GM04503 (cell line): ENCODE measurements around the gene ELK4.
"Not testable (repeated sequence)": the region's sequence is repeated elsewhere in the genome, so short reads cannot be mapped to it uniquely, and the experiment has no call there.

ENCODE experiments used
- DNase-seq: peaks from one replicate; pipeline ENCODE4 v3.0.0-alpha.2; 2012; ENCODE audit warnings: low read depth

The ELK4 gene

DNA sequence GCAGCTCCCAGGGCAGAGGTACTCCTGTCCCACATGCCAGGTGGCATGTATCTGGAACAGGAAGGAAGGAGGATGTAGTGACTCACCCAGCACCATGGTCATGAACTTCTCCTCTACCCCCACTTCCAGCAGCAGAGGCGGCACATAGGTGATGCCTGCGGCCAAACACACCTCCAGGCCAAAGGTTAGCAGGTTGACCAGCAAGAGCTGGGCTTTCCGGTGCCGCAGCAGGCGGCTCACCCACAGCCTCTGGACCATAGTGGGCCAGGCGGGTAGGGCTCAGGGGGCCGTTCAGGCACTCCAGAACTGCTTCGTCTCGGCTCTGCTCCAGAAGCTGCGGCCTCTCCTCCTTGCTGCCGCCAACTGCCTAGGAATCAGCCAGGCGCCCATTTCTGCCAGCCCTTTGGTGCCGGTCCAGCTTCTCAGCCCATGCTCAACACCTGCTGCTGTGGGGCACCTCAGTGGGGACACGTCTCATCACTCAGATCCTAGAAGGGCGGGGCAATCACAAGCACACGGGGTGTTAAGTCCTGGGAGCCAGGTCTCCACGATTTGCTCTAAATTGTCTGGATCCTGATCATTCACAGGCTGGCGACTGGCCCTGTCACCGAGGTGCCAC lies 32.7 kb upstream of the ELK4 start:
- DNase-seq, result no peak

DNA sequence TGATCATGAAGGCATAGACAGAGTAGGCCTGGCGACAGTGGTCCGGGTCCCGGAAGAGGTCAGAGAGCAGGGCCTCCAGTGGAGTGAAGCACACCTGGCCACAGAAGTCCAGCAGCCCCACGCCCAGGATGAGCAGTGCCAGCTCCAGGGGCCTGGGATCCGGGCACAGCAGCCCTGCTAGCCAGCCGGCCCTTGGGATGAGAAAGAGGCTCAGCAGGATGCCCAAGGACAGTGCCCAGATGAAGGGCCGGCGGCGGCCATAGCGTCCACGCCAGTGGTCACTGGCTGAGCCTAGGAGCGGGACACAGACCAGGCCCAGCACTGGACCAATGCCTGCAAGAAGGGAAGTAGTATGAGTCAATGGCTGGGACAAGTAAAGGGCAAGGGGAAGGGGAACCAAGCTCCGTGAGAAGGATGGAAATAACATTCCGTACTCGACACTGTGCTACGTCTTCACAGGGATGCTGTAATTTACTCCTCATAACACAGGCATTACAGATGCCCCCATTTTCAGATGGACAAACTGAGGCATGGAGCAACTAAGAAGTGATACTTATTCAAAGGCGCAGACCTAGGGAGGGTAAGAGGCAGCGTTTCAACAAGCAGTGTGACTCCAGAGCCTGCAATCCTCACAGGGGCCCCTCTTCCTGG lies 31.6 kb upstream of the ELK4 start:
- no peak for DNase-seq

DNA sequence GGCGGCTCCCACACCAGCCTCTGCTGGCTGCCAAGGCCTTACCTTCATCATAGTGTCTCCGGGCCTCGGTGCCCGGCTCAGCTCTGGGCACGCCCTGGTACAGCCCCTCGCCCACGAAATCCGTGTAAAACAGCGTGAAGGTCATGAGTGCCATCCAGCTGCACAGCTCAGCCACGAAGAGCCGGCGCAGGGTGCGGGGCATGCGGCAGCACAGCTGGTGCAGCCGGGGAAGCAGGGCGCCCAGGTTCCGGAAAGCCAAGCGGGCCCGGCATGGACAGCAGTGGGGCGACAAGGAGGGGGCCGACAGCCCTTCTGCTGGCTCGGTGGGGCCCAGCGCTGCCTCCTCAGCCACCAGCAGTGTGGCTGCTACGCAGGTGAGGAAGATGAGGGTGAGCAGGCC lies 31.0 kb upstream of the ELK4 start:
- DNase-seq, result no peak

DNA sequence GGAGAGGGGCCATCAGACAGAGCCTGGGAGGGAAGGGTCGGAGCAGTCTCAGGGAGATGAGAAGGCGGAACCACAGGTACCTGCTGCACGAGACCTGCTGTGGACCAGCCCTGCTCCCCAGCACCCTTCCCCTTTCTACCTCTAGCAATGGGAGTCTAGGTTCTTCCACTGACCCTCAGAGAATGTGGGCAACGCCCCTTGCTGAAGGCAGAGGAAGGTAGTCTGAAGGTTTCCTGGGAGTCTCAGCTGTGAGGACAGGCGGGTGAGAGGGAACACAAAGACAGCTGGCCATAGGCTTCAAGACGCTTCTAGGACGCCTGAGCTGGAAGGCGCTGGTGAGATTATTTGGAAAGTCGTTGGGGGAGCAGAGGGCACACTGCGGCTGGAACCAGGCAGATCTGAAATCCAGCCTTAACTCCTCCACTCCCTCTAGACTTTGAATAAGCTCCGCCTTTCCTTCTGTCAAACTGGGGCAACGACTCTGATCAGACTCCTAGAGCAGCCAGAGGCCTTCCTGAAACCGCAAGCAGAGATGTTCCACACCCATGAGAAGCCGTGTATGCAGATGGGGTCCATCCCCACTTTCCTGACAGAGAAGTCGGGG lies 30.4 kb upstream of the ELK4 start:
- no peak for DNase-seq

DNA sequence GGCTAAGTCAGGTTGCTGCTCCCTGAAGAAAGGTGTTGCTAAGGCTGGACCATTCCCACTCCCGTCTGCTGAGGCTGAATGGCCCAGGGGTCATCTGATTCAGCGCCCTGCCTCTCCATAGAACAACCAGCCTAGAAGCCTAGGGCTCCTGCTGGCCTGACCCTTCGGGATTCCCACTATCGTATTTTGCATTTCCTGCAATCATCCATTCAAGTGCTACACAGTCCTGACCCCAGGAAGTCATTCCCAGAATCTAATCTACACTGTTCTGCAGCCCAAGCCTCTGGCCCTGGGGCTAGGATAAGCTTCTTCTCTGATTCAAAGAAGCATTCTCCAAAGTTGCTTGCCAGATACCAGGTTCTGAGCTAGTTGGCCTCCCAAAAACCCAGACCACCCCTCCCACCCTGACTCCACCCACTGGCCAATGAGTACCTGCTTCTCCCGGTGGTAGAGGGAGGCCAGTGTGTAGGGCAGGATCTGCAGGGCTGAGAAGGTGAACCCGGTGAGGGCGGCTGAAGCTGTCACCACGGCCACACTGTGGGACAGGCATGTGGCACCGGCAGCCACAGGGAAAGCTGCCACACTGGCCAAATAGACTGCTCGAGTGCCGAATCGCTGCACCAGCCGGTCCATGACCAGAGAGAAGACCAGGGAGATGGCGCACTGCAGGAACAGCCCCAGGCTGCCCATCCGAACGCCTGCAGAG lies 29.8 kb upstream of the ELK4 start:
- no peak for DNase-seq

DNA sequence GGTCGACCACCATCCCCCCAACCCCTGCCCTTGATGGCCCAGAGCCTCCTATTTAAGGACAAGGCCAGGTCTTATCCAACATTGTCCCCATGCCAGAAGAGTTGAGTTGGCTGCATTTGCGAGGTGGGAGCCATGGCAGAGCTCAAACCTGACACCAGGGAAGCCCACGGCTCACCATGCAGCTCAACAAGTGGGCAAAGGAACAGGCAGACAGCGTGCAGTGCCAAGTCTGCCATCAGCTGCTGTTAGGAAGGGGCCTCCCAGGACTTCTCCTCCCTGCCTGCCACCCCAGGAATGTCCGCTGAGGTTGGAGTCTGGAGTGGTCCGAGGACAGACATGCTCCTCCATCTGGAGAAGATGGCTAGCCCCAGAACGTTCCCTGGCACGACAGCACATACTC lies 28.6 kb upstream of the ELK4 start:
- no peak for DNase-seq

DNA sequence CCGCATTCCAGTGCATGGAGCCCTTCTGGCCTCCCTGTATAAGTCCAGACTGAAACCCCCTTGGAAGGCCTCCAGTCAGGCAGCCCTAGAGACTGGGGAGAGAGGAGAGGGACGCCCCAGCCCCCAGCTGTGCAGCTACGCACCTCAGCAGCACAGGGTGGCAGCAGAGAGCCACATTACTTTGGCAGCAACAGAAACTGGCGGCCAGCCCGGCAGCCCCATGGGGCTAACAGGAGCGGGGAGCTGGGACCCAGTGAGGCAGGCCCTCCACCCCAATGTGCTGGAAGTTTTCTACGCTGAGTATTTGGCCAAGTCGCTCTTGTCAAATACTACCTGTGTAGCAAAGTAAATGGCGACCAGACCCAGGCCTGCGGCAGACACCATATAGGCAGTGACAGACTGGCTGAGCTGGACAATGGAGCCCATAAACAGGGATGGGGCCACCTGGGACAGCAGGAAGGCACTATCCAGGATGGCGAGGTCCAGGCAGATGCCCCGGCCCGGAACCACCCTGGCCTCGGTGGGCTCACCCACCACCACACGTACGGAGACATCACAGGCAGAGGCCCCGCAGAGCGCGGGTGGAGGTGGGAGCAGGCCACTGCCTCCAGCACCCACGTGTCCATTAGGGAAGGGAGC lies 27.3 kb upstream of the ELK4 start:
- no peak for DNase-seq

DNA sequence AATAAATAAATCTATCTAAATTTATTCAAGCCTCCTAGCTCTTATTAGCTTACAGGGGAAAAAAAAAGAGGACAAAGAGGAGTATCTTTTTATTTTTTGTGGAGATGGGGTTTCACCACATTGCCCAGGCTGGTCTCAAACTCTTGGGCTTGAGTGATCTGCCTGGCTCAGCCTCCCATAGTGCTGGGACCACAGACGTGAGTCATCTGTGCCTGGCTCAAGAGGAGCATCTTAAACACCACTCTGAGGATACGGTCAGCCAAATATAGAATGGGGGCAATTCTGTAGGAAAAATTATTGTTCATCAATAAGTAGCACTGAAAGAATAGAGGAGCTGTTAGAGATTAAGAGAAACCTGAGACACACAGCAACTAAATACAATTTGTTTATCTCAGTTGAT lies 24.4 kb upstream of the ELK4 start:
- no peak for DNase-seq

DNA sequence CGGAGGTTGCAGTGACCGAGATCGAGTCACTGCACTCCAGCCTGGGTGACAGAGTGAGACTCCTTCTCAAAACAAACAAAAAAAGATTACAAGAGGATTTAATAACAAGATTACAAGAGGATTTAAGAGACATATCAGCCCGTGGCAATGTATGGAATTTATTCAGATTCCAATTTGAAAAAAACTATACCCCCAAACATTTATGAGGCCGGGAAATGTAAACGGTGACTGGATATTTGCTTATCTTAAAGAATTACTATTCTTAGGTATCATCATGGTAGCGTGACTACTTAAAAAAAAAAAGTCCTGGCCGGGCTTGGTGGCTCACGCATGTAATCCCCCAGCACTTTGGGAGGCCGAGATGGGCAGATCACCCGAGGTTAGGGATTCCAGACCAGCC lies 21.2 kb upstream of the ELK4 start:
- no peak for DNase-seq

DNA sequence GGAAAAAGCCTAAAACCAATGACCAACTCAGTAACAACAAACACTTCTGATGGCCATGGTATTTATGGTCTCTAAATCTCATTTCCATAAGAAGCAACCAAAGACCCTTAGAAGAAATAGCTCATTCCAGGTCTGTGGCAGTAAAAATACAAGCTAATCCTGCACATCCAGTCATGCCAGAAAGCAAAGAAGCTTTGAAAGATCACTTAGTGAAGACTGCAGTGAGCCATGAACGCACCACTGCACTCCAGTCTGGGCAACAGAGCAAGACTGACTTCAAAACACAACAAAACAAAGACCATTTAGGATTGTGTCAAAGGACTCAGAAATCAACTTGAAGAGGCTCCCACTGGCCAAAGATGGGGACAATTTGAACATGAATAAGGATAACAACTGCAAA lies 18.4 kb upstream of the ELK4 start:
- DNase-seq, result no peak

DNA sequence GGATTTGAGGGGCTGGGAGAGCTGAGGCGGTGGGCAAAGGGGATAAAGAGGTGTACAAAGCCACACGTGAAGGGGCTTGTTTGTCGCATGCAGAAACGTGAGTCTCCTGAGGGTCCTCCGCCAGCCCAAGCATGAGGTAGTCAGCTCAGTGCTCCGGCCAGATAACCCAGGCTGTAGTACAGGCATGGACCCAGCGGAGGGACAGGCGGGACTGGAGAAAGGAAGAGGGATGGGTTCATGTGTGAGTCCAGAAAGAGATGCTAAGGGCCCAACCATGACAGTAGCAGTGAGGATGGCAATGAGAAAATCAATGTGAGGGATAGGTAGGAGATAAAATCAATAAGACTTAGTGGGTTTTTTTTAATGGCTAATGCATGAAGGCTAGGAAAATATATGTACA lies 13.7 kb upstream of the ELK4 start:
- no peak for DNase-seq

DNA sequence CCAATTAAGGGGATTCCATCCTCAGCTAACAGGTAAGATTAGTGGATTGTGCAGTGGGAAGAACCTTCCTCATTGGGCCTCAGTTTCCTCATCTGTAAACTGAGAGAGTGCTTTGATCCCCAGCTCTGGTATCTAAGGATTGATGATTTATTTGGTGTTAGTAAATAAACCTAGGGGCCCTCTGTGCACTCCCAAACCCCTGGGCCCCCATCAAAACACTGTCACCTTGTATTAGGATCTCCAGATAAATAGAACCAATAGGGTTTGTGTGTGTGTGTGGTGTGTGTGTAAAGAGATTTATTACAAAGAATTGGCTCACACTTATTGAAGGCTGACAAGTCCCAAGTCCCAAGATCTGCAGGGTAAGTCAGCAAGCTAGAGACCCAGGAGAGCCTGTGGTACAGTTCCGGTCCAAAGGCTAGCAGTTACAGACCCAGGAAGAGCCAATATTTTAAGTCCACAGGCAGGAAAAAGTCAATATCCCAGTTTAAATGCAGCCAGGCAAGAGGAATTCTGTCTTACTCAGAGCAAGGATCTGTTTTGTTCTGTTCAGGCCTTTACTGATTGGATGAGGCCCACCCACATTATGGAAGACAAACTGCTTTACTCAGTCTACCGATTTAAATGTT lies 11.0 kb upstream of the ELK4 start:
- DNase-seq, result no peak

DNA sequence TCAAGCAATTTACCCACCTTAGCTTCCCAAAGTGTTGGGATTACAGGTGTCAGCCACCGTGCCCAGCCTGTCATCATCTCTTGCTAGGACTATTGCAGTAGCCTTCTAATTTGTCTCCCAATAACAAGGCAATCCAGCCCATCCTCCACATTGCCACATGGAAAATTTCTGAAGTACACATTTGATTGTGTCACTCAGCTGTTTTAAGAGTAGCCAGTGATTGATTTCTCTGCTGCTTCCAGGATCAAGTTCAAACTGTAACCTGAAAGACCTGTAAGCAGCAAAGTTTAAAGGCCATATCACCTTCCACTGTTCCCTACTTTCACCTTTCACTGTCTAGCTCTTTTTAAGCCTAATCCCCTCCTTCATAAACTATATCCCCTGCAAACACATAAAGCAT lies 7.8 kb upstream of the ELK4 start:
- no peak for DNase-seq

DNA sequence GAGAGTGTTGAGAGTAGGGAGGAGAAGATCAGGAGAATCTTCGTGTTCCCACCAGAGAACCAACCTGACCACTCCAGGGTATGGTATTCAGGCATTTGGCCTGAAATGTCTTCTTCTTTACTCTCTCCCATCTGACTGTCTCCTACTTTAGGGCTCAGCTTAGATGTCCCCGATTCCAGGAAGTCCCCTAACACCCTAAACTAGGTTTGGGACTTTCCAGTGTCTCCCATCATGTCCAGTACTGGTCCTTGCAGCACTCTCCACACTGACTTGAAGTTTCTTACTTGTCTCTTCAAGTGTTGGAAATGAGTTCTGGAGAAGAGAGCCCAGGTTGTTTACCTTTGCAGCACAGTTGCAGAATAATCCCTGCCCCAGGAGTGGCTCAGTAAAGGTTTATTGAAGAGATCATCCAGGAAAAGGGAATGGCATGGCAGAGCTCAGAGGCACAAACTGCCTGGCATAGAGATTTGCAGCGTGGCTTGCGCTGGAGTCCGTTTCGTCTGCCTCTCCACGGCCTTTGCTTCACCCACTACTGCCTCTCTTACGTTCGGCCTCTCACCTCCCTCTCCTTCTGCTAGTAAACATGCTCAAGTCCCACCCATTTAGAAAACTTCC lies 6.2 kb upstream of the ELK4 start:
- no peak for DNase-seq

DNA sequence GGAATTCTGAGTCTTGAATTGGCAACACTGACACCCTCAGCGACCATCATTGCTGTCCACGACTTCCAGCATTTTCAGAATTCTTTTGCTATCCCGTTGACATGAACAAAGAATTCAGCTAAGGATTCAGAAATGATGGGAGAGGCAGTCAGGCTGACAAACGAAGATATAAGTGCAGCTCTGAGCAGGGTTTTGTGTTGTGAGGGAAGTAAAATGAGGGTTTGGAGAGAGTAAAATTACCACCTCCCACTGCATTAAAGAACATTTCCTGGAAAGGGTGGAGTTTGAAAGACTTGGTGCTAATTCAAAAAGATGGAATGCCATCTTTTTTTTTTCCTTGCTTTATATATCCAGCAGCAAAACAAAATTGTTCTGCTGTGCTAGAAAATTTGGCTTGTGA lies 4.9 kb upstream of the ELK4 start:
- DNase-seq, result no peak

DNA sequence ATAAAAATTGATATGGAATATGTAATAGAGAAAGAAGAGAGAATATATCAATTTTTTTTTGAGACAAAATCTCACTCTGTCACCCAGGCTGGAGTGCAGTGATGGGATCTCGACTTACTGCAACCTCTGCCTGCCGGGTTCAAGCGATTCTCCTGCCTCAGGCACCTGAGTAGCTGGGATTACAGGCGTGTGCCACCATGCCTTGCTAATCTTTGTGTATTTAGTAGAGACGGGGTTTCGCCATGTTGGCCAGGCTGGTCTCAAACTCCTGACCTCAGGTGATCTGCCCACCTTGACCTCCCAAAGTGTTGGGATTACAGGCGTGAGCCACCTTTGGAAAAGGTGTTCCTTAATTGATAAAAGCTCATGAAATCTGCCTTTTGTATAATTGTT lies 4.3 kb upstream of the ELK4 start:
- not testable (repeated sequence) for DNase-seq

DNA sequence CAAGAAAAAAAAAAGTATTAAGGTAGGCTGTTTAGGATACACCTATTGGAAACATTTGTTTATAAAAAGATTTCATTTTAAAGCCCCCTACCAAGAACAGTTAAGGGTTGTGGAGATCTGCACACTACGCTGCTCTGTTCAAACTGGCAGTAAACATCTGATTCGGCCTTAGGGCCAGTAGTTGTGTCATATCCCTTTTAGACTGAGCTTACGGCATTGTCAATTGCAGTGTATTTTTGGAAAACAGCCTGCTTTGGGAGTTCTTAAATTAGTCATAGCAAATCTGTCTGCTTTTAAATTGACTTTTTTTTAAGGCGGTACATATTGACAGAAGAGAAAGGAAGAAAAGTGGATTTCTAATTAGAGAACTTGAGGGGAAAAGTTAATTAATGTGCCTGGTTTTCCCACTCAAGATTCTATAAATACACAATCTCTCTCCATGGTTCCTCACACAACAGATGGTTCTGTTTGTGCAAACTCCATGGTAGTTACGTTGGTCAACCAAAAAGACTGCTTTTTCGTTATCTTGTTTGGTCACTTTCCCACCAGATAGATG lies 1.7 kb upstream of the ELK4 start:
- no peak for DNase-seq

DNA sequence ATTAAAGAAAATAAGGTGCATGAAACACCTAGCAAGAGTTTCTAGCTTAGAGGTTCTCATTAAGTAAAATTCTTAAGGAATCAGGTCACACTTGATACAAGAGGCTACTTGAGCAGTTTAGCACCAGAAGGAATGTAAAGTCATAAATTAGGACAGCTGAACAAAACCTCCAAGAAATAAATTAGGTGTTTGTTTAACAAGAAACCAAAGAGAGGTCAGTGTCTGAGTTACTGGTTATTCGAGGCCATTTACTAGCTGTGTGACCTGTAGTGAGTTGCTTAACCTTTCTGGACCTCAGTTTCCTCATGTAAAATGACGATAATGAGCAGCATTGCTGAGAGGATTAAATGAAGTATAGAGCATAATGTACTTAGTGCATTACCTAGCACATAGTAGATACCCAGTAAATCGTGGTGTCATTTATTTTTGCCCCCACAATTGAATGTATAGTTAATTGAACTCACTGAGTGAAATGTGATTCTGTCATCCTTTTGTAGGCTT lies 908 bp upstream of the ELK4 start:
- no peak for DNase-seq

DNA sequence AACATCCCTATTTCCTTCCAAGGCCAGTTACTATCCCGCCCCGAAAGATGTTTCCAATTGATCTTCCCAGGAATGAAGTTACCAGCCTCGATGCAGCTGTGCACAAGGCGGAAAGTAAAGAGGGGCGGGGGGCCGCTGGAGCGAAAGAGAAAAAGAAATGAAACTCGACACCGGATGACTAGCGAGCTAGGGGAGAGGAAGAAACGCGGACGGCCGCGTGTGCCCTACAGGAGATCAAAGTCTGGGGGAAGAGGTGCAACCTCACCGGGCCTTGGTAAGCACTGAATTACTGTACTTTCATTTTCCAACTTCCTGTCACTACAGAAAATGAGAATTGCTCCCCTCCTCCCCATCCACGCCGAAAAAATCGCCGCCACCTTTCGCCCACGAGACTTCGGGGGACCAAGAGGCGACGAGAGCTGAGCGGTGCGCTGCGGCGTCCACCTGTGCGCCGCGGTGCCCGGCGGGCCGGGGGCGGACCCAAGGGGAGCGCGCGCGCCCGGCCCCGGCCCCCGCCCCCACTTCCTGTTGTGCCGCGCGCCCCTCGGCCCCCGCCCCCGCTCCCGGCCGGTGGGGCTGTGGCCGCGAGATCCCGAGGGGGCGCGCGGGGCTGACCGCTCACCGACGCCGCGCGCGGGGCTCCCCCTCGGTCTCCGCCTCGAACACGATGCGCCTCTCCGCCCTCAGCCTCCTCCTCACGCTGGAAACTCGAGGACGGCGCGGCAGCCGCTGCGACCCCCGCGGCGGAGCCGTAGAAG lies 622 bp downstream of the ELK4 start:
- no peak for DNase-seq

DNA sequence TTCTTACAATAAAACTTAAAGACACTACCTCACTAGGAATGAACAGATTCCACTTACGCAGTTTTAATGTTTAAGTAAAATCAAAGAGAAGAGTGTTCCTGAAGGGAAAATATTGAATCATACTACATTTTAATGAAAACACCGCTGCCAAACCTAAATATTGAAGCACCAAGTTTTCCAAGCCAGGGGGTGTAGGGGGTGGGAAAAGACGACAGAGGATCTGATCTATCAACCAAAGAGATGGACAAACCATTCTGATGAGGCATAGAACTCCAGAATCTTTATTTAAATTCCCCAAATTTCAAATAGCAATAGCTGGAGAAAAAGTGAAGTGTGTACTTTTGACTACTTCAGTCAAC lies 1.2 kb downstream of the ELK4 start:
- DNase-seq, result no peak

DNA sequence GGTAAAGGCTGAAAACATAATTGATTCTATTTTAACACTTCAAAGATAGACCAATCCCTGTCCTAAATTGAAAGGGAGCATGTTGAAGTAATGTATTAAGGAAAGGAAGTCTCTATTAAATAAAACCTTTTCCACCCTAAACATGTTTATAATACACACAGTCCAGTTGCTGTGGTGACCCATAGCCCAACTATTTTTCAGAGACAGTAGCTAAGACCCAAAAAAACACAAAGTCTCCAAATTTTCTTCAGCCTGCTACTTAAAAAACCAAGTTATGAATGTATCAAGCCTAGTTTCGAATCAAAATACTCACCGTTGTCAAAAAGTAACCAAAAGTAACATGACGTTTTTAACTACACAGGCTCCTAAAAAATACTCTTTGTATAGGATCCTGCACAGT lies 1.6 kb downstream of the ELK4 start:
- no peak for DNase-seq
